Keratinocyte (primary cell): ENCODE results near the gene TUBGCP5. TPM values are rescaled to one million over a fixed set of nuclear protein-coding genes. Genes with fewer than 3 reads are reported as not detected.
A peak's percentile ranks its signal among the peaks of the same experiment; 100 is the strongest.
"Not testable (repeated sequence)": the region's sequence is repeated elsewhere in the genome, so short reads cannot be mapped to it uniquely, and the experiment has no call there.

Experiments
- DNase-seq: peaks from one replicate; pipeline ENCODE4 v3.0.0-alpha.2; 2011; ENCODE audit warnings: low read depth, missing footprints, low spot score
- FAIRE-seq: peaks from 2 replicates; lab custom pipeline; 2011; peaks lifted over from hg19 to GRCh38; lab: Jason Lieb, UNC
- H2AFZ ChIP-seq: 2 replicates; pipeline ENCODE4 v1.6.0; 2012; ENCODE audit warnings: low read length, control low read depth, inconsistent platforms; ENCODE audit not compliant: control insufficient read depth
- H3K27ac ChIP-seq: 2 replicates; pipeline ENCODE4 v1.5.1; 2011; ENCODE audit warnings: low read length; ENCODE audit not compliant: control insufficient read depth, insufficient read depth
- H3K27me3 ChIP-seq: 3 replicates; pipeline ENCODE4 v1.6.0; 2011; ENCODE audit warnings: low read length; ENCODE audit not compliant: control insufficient read depth, insufficient read depth; ENCODE audit errors: extremely low read depth
- H3K36me3 ChIP-seq, 2 experiments: 2 replicates in 1 of 2; 3 replicates in 1 of 2; pipeline ENCODE4 v1.5.1; 2011; ENCODE audit warnings: low read length in 2 of 2, mild to moderate bottlenecking in 1 of 2; ENCODE audit not compliant: control insufficient read depth in 2 of 2, insufficient read depth in 2 of 2; ENCODE audit errors: extremely low read depth in 1 of 2
- H3K4me1 ChIP-seq: 3 replicates; pipeline ENCODE4 v1.5.1; 2011; ENCODE audit warnings: low read length; ENCODE audit not compliant: control insufficient read depth, insufficient read depth; ENCODE audit errors: extremely low read depth
- H3K4me2 ChIP-seq: 3 replicates; pipeline ENCODE4 v1.6.0; 2011; ENCODE audit warnings: low read depth, low read length; ENCODE audit not compliant: control insufficient read depth, insufficient read depth; ENCODE audit errors: extremely low read depth
- H3K4me3 ChIP-seq, 3 experiments: fragments of 200-600 bp in 1 of 3; sonication (generic) in 1 of 3; 2 replicates in 2 of 3; 3 replicates in 1 of 3; pipeline ENCODE4 v1.5.1; 2011 to 2016; ENCODE audit warnings: low read length in 3 of 3, mild to moderate bottlenecking in 3 of 3, control low read depth in 2 of 3, inconsistent platforms in 1 of 3, low read depth in 1 of 3, mixed read lengths in 1 of 3, mixed run types in 1 of 3, moderate library complexity in 1 of 3; ENCODE audit not compliant: control insufficient read depth in 2 of 3, insufficient read depth in 2 of 3; ENCODE audit errors: extremely low read depth in 1 of 3
- H3K79me2 ChIP-seq: 2 replicates; pipeline ENCODE4 v1.6.0; 2012; ENCODE audit warnings: low read length; ENCODE audit not compliant: control insufficient read depth, insufficient read depth
- H3K9ac ChIP-seq: 3 replicates; pipeline ENCODE4 v1.6.0; 2011; ENCODE audit warnings: low read length; ENCODE audit not compliant: control insufficient read depth, insufficient read depth; ENCODE audit errors: extremely low read depth
- H3K9me1 ChIP-seq: 3 replicates; pipeline ENCODE4 v1.6.0; 2011; ENCODE audit warnings: low read length; ENCODE audit not compliant: control insufficient read depth, insufficient read depth; ENCODE audit errors: extremely low read depth
- H3K9me3 ChIP-seq: 2 replicates; pipeline ENCODE4 v1.5.1; 2012; ENCODE audit warnings: low read depth, low read length; ENCODE audit not compliant: control insufficient read depth
- H4K20me1 ChIP-seq: 3 replicates; pipeline ENCODE4 v1.6.0; 2011; ENCODE audit warnings: low read length; ENCODE audit not compliant: control insufficient read depth, insufficient read depth; ENCODE audit errors: extremely low read depth
- CTCF ChIP-seq, 3 experiments: IDR thresholded peaks in 1 of 3; conservative IDR thresholded peaks in 1 of 3; optimal IDR thresholded peaks in 1 of 3; 2 replicates in 2 of 3; 3 replicates in 1 of 3; pipeline versions ENCODE3 to v1.5.1; 2011; ENCODE audit warnings: low read length in 3 of 3, mild to moderate bottlenecking in 3 of 3, moderate library complexity in 2 of 3, control low read depth in 1 of 3, inconsistent platforms in 1 of 3; ENCODE audit not compliant: insufficient read depth in 2 of 3; ENCODE audit errors: extremely low read depth in 1 of 3
- EZH2 ChIP-seq: IDR thresholded peaks from one replicate; pipeline ENCODE4 v1.6.1; 2012; ENCODE audit warnings: inconsistent platforms, mild to moderate bottlenecking, low read length, moderate library complexity
- dilution Hi-C: fragments of 300-500 bp; cut with MboI; formaldehyde crosslinking; loops from one replicate; pipeline ENCODE4 v1.7.0; 2020; ENCODE audit warnings: low sequenced_read_pairs; ENCODE audit not compliant: extremely low pct_ligation_motif_present
- polyA plus RNA-seq, 5 experiments: library from polyadenylated mRNA; depleted of rRNA in 3 of 5; stranded (reverse) in 3 of 5; stranded (forward) in 1 of 5; unstranded in 1 of 5; fragments of >200 nt; gene quantifications; 1 replicate in 1 of 5; 2 replicates in 3 of 5; 3 replicates in 1 of 5; pipeline versions ENCODE4 v1.2.1 to v1.2.3, GENCODE V29; 2011 to 2012; ENCODE audit warnings: missing spikeins in 2 of 5, low read depth in 1 of 5, low replicate concordance in 1 of 5

Gene TUBGCP5
- polyA plus RNA-seq, 1 donor (not counting 4 experiments of a cell fraction or from before 2014, with no cell fraction given): 20.3 TPM

GRCh38 chr15:22989576-22990477, 49.5 kb downstream of the TUBGCP5 start:
- Histone ChIP-seq H3K4me2 (no peak overlapping the region), H3K27me3 (no peaks in the 10 kb centered on the region), H3K79me2 (no peaks in the 10 kb centered on the region), H3K9me1 (no peaks in the 10 kb centered on the region), H3K4me3 (no peak overlapping the region), H2AFZ (no peak overlapping the region), H3K4me1 (no peaks in the 10 kb centered on the region), H3K9ac (no peak overlapping the region), H3K27ac (no peak overlapping the region), H3K36me3 (peaks cover 0 to 9% of the 10 kb centered on the region in 2 experiments), H3K9me3 (no peaks in the 10 kb centered on the region), H4K20me1 (no peaks in the 10 kb centered on the region)
- TF ChIP-seq CTCF (optimal IDR thresholded peaks at IDR 0.05 in 1 of 3, IDR thresholded peaks at IDR 0.05 in 1 of 3, conservative IDR thresholded peaks at IDR 0.05 in 1 of 3; ENCODE audit: extremely low read depth in 1 of 3, insufficient read depth in 2 of 3, low read length in 3 of 3) (peak in 1 of 3 experiments; percentile 29), EZH2 (no peak)
- DNase-seq (no peak), FAIRE-seq (no peak)
- dilution Hi-C loops: no loop called here

- H3K4me2 ChIP-seq: no peak overlapping the region
- no peaks in the 10 kb centered on the region for H3K36me3 ChIP-seq
- H3K4me1 ChIP-seq: no peaks in the 10 kb centered on the region
- no peak for DNase-seq
- dilution Hi-C loops: no loop called here
- H3K9me1 ChIP-seq: no peaks in the 10 kb centered on the region
- no peak for TF ChIP-seq EZH2
- no peak for TF ChIP-seq CTCF (optimal IDR thresholded peaks at IDR 0.05 in 1 of 3, IDR thresholded peaks at IDR 0.05 in 1 of 3, conservative IDR thresholded peaks at IDR 0.05 in 1 of 3; ENCODE audit: extremely low read depth in 1 of 3, insufficient read depth in 2 of 3, low read length in 3 of 3)
- H3K4me3 ChIP-seq: no peak overlapping the region
- H3K27ac ChIP-seq: no peak overlapping the region
- H3K27me3 ChIP-seq: no peaks in the 10 kb centered on the region
- no peak overlapping the region for H2AFZ ChIP-seq
- H3K9ac ChIP-seq: no peak overlapping the region
- no peaks in the 10 kb centered on the region for H4K20me1 ChIP-seq
- no peaks in the 10 kb centered on the region for H3K79me2 ChIP-seq
- no peaks in the 10 kb centered on the region for H3K9me3 ChIP-seq
- no peak for FAIRE-seq
These were observed 50.6 kb downstream of the TUBGCP5 start for GRCh38 chr15:22988811-22989210.

- not testable (repeated sequence) for H3K27ac ChIP-seq
- H4K20me1 ChIP-seq: peaks cover 10% of the 10 kb centered on the region
These were observed 57.4 kb downstream of the TUBGCP5 start for GRCh38 chr15:22981931-22982330.

More at GRCh38 chr15:22981931-22982330, 57.4 kb downstream of the TUBGCP5 start:
- DNase-seq, H3K9ac ChIP-seq, H3K36me3 ChIP-seq, H3K9me1 ChIP-seq, dilution Hi-C loops, H3K4me3 ChIP-seq, H3K4me2 ChIP-seq, H3K9me3 ChIP-seq, H2AFZ ChIP-seq, FAIRE-seq, H3K27me3 ChIP-seq: not testable (repeated sequence)
- Histone ChIP-seq H3K79me2 (peaks cover 28% of the 10 kb centered on the region), H3K4me1 (peaks cover 10% of the 10 kb centered on the region)
